Activated B cell treated with CpG ODN at 0.5 μM for 24 hours (primary cell): ENCODE results near the gene FGFR4. TPM values are rescaled to one million over a fixed set of nuclear protein-coding genes. Genes with fewer than 3 reads are reported as not detected.

ENCODE experiments used
- ATAC-seq: fragments of 200-7000 bp; cut with Tn5 transposase; one replicate; pipeline ENCODE4 v1.10.0; 2021; ENCODE audit warnings: low read depth, mild to moderate bottlenecking, moderate library complexity
- CTCF ChIA-PET: fragments of 350-600 bp; sonication (Branson Sonifier 250); formaldehyde crosslinking; loops from one replicate; lab custom pipeline; 2021; ENCODE audit warnings: antibody characterized with exemption; lab: Charles Lee
- POLR2A ChIA-PET: fragments of 350-600 bp; sonication (Branson Sonifier 250); formaldehyde crosslinking; loops from one replicate; lab custom pipeline; 2021; ENCODE audit warnings: antibody characterized with exemption; lab: Charles Lee
- DNase-seq: peaks from one replicate; pipeline ENCODE4 v3.0.0; 2022
- H3K27ac Mint-ChIP-seq: one replicate; pipeline ENCODE4 v1.8.0; 2020; ENCODE audit warnings: mixed read lengths
- H3K27me3 Mint-ChIP-seq: one replicate; pipeline ENCODE4 v1.8.0; 2021; ENCODE audit warnings: mixed read lengths
- H3K36me3 Mint-ChIP-seq: one replicate; pipeline ENCODE4 v1.8.0; 2021; ENCODE audit warnings: low read depth, mixed read lengths
- H3K4me1 Mint-ChIP-seq: one replicate; pipeline ENCODE4 v1.8.0; 2021; ENCODE audit warnings: mixed read lengths
- H3K4me3 Mint-ChIP-seq: one replicate; pipeline ENCODE4 v1.8.0; 2020; ENCODE audit warnings: mild to moderate bottlenecking, mixed read lengths
- H3K9me3 Mint-ChIP-seq: one replicate; pipeline ENCODE4 v1.8.0; 2020; ENCODE audit warnings: mixed read lengths
- intact Hi-C: fragments of 100-400 bp; cut with micrococcal nuclease; formaldehyde crosslinking; loops from one replicate; pipeline ENCODE4 v1.15.1; 2024
- total RNA-seq: library from RNA; stranded (reverse); gene quantifications from 2 replicates; pipeline ENCODE4 v1.2.3, GENCODE V29; 2022
- TF ChIP-seq, protein P1 (sequence below): fragments of 200-600 bp; IDR thresholded peaks from one replicate; pipeline ENCODE4 v1.8.0; 2022; ENCODE audit warnings: antibody characterized with exemption, mild to moderate bottlenecking

The FGFR4 gene
- total RNA-seq, 1 donor from 2014 or later: 1.5 TPM

DNA sequence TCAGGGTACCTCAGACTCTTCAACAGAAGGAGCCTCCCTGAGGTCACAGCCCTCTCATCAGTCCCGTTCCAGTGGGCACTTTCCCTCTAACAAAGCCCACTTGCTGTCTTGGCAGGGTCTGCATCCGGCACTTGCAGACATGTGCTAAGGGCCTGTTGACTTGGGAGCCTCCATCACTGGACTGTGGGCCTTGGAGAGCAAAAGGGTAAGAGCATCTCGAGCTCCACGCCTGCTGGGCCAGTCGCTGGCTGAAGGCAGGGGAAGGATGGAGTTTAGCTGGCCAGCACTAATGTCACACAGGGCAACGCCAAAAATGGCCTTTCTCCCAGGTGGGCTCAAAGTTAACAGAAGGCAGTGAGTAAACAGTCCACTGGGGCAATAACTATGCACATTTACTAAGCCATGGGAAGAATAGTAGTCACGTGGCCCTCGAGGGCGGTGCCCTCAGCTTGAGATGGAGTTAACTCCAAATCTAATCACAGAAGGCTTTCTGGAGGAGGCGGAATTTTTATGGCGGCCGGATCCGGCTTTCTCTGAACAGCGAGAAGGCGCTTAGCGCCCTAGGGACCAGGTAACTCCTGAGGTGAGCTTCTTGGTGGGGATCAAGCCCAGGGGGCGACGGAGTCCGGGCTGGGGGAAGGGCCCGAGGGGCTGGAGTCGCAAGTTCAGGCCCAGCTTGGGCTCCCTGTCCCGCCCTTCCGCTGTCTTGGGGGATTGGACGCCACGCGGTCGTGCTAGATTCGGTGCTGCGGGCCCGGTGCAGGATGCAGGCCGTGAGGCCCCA lies 44.8 kb downstream of the FGFR4 start:
- intact Hi-C loops: loop anchor here (2.0 to 10.0 kb wide), 6 partner anchors 46 to 747 kb away; partner anchors contain the start of genes HIGD2A, LMAN2, NOP16 and RNF44
- Mint-ChIP-seq H3K27ac (peak overlapping the region; percentile 83), H3K4me1 (peaks cover 42% of the 10 kb centered on the region), H3K27me3 (no peaks in the 10 kb centered on the region), H3K4me3 (peak overlapping the region; percentile 71), H3K36me3 (peaks cover 13% of the 10 kb centered on the region), H3K9me3 (no peaks in the 10 kb centered on the region)
- CTCF ChIA-PET: no interaction called here
- POLR2A ChIA-PET: interaction anchor here (0.7 to 3.0 kb wide), 3 partner anchors 7 to 169 kb away, joined by 3 to 24 read pairs (median 16); no protein-coding TSS in a partner anchor
- TF ChIP-seq, protein P1, sequence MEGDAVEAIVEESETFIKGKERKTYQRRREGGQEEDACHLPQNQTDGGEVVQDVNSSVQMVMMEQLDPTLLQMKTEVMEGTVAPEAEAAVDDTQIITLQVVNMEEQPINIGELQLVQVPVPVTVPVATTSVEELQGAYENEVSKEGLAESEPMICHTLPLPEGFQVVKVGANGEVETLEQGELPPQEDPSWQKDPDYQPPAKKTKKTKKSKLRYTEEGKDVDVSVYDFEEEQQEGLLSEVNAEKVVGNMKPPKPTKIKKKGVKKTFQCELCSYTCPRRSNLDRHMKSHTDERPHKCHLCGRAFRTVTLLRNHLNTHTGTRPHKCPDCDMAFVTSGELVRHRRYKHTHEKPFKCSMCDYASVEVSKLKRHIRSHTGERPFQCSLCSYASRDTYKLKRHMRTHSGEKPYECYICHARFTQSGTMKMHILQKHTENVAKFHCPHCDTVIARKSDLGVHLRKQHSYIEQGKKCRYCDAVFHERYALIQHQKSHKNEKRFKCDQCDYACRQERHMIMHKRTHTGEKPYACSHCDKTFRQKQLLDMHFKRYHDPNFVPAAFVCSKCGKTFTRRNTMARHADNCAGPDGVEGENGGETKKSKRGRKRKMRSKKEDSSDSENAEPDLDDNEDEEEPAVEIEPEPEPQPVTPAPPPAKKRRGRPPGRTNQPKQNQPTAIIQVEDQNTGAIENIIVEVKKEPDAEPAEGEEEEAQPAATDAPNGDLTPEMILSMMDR: no peak
- DNase-seq: no peak
- no peak for ATAC-seq

DNA sequence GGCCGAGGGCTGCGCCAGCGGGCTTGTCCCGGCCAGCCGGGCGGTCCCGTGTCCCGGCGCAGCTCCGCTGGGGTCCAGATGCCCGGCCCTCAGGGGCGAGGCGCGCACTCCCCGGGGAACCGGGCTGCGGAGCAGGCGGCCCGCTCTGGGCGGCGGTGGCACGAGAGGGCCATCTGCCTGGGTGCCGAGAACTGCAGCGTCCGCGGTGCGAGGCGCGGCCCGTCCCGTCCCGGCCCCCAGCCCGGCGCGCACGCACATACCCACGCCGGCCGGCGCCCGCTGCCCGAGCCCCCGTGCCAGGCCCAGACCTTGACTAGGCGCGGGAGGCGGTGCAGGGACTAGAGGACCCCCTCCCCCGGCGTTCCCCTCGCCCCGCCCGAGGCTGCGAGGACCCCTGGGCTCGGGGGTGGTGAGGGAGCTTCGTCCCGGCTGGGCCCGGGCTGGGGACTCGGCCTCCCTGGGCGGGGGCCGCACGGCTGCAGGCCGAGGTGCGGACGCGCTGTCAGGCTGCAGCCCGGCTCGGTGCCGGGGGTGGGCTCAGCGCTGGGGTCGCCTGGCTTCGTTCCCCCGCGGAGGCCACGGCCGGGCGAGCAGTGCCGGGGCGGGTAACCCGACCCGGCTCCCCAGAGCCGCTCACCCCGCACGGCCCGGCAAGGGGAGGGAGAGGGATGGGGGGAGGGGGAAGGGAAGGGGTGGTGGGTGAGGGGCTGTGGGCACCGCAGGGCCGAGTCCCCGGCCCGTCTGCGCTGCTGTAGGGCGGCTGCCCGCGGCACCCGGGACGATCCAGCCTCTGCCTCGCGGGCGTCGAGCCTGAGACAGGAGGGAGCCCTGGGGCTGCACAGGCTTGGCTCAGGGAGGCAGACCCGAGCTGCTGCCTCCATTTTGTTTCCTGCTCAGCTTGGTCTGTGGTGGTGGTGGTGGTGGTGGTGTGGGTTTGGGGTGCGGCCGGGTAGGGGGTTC lies 45.7 kb downstream of the FGFR4 start:
- ChIA-PET CTCF (no interaction called here), POLR2A (interaction anchor here (1.0 to 3.0 kb wide), 9 partner anchors 8 to 595 kb away, joined by 3 to 24 read pairs (median 4); partner anchors contain the start of genes FGFR4, RNF44 and UIMC1)
- peaks cover 21% of the 10 kb centered on the region for H3K36me3 Mint-ChIP-seq
- H3K27me3 Mint-ChIP-seq: no peaks in the 10 kb centered on the region
- peaks cover 50% of the 10 kb centered on the region for H3K4me1 Mint-ChIP-seq
- TF ChIP-seq, protein P1: no peak
- ATAC-seq (peak; percentile 36), DNase-seq (peak; percentile 32)
- peak overlapping the region; percentile 71 for H3K4me3 Mint-ChIP-seq
- intact Hi-C loops: loop anchor here (1.0 to 10.0 kb wide), 9 partner anchors 8 to 748 kb away; partner anchors contain the start of genes HIGD2A, LMAN2, NOP16 and PRELID1
- no peaks in the 10 kb centered on the region for H3K9me3 Mint-ChIP-seq
- H3K27ac Mint-ChIP-seq: peak overlapping the region; percentile 81

DNA sequence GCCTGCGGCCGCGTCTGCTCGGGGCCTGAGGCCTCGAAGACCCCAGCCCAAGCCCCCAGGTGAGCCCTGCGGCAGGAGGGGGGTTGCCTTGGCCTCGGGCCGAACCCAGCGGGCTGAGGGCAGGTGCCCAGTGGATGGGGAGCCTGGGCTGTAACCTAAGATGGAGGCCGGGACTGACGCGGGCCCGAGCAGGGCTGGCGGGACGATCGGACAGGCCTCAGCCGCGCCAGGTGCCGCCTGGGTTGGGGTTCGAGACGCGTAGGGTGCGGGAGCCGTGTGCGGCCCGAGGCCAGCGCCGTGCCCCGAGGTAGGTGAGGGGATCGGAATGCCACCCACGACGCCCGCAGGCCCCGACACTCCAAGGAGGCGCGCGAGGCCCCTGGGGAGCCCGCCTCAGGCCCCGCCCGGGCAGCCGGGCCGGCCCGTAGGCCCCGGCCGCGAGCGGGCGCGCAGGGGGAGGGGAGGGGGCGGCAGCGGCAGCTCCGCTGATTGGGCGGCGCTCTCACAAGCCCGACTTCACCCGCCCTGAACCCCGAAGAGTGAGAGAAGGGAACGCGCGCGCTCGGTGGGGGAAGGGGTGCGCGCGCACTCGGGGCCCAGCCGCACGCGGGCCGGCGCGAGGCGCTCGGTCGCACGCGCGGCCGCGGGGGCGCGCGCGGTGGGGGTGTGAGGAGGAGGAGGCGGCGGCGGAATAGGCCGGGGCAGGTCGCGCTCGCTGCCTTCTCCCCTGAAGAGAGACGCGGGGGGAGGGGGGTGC lies 46.6 kb downstream of the FGFR4 start, which contains the start of gene NSD1:
NSD1 (plus strand) TSS at position 678 of the 757 bp plus-strand sequence. CDS start 1,331 bp downstream, outside the sequence.
- ATAC-seq (peak; percentile 74), DNase-seq (peak; percentile 92)
- Mint-ChIP-seq H3K27me3 (no peaks in the 10 kb centered on the region), H3K36me3 (peaks cover 25% of the 10 kb centered on the region), H3K9me3 (no peaks in the 10 kb centered on the region), H3K4me1 (peaks cover 52% of the 10 kb centered on the region), H3K4me3 (peak within 1 kb of the TSS; percentile 85), H3K27ac (peak within 1 kb of the TSS; percentile 87)
- intact Hi-C loops: loop anchor here (1.0 to 10.0 kb wide), 9 partner anchors 9 to 748 kb away; partner anchors contain the start of genes HIGD2A, LMAN2, NOP16 and PRELID1
- ChIA-PET CTCF (interaction anchor here (1.2 kb wide), 1 partner anchor 19 kb away, joined by 4 read pairs; no protein-coding TSS in a partner anchor), POLR2A (interaction anchor here (0.9 to 3.0 kb wide), 16 partner anchors 9 to 596 kb away, joined by 3 to 24 read pairs (median 4); partner anchors contain the start of genes FGFR4, RGS14, RNF44 and UIMC1)
- TF ChIP-seq, protein P1: no peak

DNA sequence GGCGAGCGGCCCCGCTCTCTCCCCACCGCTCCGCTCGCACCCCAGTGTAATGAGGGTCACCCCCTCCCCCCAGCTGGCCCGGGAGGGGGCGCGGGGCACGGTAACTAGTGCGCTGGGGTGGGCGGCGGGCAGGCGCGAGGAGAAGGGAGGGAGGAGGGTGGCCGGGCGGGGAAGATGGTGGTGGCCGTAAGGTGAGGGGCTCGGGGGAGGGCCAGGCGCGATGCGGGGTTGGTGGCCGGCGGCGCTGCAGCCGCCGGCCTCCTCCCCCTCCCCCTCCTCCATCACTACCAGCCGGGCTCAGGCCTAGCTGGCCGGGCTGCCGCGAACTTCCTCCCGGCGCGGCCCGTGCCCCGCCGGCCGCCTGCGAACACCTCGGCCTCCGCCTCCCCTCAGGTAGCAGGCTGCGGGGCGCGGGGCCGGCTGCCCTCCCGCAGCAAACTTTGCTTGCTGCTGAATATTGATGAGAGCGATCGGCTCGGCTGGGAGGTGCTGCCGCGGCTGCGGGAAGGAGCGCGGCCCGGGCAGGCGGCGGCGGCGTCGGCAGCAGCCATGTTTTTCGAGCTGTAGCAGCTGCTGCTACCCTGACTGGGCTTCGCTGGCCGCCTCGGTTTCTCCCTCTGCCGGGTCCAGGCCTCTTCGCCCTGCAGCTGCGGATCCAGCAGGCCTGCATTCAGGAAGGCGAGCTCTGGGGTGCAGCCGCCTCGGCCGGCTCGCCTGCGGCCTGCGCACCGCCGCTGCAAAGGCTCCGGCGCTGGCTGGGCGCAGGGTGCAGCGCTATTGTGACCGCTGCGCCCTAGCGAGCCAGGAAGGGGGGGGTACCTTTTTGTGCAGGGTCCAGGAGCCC lies 47.4 kb downstream of the FGFR4 start:
- TF ChIP-seq, protein P1: no peak
- peaks cover 26% of the 10 kb centered on the region for H3K36me3 Mint-ChIP-seq
- peak; percentile 26 for ATAC-seq
- peak; percentile 61 for DNase-seq
- H3K9me3 Mint-ChIP-seq: no peaks in the 10 kb centered on the region
- H3K4me3 Mint-ChIP-seq: peak overlapping the region; percentile 85
- CTCF ChIA-PET: interaction anchor here (0.9 to 1.2 kb wide), 2 partner anchors 20 to 21 kb away, joined by 3 to 4 read pairs; no protein-coding TSS in a partner anchor
- H3K4me1 Mint-ChIP-seq: peaks cover 44% of the 10 kb centered on the region
- H3K27me3 Mint-ChIP-seq: no peaks in the 10 kb centered on the region
- intact Hi-C loops: loop anchor here (1.0 to 10.0 kb wide), 9 partner anchors 10 to 749 kb away; partner anchors contain the start of genes HIGD2A, LMAN2, NOP16 and PRELID1
- POLR2A ChIA-PET: interaction anchor here (0.6 to 3.0 kb wide), 20 partner anchors 10 to 224 kb away, joined by 3 to 24 read pairs (median 4); partner anchors contain the start of genes FGFR4, LMAN2, PRELID1 and RAB24
- peak overlapping the region; percentile 87 for H3K27ac Mint-ChIP-seq
